Left forelimb (tissue), 1 donor: Measurements from ENCODE around the gene COL5A1.

Source experiments
- DNase-seq: peaks from one replicate; pipeline ENCODE4 v3.0.0-alpha.2; 2018; ENCODE audit warnings: low spot score

COL5A1 gene

DNA sequence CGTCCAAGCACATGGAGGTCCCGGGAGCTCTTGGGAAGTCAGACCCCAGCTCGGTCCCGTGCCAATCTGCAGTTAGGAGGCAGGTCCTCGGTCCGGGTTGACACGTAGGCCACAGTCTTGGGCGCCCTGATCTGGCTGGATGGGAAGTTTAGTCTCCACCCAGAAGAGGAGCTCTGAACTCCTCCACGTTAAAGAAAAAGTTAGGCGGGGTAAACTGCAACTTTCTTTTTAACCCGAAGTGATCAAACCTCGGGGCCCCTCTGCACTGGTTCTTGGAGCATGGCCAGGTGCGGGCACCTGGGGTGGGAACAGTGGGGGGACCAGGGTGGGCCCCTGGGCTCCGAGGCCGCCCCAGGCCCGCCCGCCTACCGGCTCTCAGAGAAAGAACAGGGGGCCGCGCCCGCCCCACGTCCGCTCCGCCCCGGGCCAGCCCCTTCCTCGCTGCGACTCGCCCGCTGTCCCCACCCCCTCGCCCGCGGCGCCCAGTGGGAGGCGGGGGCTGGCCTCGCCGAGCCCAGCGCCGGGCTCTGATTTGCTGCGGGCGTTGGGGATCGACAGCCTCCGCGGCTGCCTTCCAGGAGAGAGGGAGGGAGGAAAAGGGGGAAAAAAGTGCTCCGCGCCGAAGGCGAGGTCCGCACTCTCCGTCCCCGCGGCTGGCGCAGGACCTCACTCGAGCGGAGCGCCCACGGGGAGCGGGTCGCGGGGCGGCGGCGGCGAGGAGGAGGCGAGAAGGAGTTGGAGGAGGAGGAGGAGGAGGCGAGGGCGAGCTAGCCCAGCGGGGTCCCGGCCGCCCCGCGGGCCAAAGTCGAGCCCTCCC lies at the start of gene COL5A1:
Gene COL5A1, plus strand, starts transcription at position 631 of the 817 bp plus-strand sequence. CDS start 385 bp downstream, outside the sequence.
- peak; percentile 96 for DNase-seq

DNA sequence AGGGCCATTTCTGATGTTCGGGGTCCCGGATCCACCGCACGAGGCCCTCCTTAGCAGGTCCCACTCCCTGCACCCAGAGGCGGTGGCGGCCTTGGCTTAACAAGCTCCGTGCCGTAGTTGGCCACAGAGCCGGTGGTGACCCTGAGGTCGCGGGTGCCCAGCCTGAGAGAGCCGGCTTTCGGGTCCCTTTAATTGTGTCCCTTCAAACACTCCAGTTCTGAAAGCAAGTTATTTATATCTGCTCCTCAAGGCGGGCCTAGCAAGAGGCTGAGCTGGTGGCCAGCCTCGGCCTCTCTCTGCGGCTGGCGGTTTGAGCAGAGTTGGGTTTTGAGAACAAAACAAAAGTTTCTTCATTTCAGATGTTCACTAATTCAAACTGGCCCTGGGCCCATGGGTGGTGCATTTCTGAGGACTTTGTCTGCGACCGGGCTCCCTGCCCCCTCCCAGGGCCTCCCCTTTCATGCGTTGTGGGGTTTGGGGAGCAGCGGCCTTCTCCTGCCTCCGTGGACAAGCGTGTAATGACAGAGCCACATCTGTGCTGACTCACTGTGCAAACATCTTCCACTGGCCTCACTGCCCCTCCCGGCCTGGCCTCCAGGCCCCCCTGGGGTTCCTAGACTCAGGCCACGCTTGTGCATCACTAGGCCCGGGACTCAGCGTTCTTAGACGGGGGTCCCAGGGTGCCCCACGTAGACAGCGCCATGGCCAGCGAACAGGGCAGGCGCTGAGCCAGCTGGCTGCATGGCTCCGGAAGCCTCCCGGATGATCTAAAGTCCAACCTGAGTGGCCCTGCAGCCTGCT lies 49.4 kb upstream of the COL5A1 start:
- peak; percentile 76 for DNase-seq

DNA sequence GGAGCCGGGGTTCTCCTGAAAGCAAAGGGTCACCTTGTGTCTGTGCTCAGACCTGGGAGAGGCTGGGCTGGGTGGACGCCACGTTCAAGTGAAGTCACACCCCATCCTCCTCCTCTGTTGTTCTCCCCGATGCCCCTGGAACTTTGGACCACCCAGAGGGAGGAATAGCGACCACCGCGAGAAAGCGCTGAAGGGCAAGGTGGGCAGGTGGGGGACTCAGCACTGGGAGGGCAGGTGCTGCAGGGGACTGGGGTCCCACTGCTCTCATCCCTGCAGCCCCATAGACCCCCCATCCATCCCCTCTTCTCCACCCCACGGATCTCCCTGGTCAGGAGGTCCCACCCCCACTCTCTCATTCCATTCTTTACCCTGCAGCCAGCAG lies 48.8 kb upstream of the COL5A1 start:
- DNase-seq = no peak

DNA sequence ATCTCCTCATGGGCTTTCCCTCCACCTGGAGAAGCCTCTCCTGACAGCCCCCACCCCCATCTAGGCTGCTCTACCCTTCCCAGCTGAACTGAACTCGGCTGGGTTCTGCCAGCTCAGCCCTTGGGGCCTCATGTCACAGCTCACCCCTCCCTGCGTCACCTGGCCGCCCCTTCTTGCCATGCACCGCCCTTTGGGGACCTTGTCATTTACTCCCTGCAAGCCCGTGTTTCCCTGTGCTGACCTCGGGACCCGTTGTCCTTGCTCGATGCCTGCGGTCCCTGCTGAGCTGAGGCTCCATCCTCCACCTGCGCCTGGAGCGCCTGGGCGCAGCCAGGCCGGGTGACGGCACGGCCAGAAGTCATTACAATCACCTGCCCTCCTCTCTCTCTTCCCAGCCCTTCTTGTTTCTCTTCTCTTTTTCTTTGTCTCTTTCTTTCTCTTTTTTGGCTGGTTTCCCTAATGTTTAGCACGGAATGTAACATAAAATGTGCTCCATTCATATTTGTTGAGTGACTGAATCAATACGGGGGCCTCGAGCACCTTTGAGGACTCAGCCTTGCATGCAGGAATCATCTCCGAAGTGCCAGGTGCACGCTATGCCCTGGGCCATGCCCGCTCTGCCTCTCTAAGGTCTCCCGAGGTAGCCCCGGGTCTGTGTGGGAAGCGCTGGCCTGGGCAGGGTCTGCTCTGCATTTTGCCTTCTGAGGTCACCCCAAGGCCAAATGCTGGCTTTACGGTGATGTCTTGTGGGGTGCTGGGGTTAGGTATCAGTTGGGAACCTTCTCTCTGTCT lies 48.1 kb upstream of the COL5A1 start:
- DNase-seq = peak; percentile 60

DNA sequence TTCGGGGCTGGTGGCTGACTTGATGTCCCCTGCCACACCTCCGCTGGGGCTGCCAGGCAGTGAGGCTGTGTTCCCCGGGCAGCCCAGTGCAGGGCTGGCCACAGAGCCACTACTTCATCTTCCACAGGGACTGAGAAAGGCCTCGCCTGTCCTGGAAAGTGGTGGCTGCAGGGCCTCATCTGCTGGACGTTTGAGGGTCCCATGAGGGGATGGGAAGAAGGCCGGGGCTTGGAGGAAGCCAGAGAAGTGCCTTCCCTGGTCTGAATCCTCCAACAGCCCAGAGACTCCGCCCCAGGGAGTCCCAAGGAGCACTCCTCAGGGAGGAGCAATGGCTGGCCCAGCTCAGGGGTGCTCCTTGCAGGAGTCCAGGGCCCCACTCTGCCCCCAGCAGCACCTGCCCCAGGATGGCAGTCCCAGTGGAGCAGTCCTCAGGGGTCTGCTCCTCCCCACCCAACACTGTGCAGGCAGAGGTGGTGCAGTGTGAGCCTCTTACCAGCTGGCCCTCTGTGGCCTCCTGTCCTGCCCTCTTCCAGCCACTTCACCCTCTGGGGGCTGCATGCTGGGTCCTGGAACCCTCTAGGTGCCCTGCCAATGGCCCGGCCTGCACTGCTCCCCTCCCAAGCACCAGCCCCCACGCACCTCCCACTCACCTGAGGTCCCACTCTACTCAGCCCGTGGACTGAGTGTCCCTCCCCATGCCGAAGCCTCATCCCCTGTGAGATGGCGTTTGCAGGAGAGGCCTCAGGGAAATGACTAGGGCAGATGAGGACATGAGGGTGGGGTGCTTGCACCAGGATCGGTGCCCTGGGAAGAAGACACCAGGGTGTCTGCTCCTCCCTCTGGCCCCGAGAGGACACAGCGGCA lies 47.3 kb upstream of the COL5A1 start:
- DNase-seq = peak; percentile 62

DNA sequence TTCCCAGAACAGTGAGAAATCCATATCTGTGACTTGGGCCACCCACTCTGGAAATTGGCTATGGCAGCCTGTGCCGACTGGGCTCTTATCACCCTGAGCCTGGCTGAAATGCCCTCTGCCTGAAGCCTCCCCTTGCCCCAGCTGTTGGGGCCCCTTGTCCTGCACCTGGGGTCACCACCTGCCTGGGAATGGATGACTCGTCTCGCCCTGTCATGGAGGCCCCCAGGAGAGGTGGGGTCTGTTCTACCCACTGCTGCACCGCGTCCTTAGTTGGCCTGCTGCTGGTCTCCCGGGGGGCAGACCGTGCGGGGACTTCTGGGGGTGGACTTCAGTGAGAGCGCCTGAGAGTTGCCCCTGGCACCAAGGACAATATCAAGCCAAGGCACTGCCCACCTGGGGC lies 46.6 kb upstream of the COL5A1 start:
- DNase-seq = peak; percentile 54

DNA sequence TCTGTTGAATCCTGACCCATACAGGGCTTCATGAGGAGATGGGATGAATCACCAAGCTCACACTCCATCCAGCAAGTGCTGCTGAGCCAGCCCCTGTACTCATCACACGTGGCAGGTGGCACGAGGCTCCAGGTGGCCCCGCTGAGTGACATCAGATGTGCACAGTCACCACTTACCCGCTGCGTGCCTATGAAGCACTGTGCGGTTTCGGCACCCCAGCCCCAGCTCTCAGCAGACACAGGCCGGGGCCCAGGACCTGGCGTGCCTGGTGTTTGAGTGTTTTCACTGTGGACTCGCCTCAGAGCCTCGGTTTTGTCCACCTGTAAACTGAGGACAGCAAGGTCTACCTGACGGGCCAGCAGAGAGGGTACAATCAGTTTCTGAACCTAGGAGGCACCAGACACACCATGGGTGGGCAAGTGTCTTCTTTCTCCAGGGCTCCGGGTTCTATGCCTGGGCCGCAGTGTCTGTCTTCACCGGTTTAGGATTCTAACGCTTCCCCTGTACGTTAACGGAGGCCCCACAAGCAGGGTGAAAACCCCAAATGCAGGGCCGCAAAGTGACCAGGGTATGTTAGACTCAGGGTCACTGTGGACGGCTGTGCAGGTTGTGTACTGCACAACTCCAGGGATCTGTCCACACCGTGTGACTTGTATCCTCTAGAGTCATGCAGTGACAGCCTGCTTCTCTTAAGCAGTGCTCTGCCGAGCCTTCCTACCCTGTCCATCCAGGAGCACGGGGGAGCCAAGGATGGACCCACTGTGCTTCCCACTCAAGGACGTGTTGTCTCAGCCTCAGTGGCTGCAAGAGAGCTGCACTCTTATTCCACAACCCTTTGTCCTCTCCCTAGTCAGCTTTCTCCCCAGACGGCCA lies 44.3 kb upstream of the COL5A1 start:
- peak; percentile 59 for DNase-seq

DNA sequence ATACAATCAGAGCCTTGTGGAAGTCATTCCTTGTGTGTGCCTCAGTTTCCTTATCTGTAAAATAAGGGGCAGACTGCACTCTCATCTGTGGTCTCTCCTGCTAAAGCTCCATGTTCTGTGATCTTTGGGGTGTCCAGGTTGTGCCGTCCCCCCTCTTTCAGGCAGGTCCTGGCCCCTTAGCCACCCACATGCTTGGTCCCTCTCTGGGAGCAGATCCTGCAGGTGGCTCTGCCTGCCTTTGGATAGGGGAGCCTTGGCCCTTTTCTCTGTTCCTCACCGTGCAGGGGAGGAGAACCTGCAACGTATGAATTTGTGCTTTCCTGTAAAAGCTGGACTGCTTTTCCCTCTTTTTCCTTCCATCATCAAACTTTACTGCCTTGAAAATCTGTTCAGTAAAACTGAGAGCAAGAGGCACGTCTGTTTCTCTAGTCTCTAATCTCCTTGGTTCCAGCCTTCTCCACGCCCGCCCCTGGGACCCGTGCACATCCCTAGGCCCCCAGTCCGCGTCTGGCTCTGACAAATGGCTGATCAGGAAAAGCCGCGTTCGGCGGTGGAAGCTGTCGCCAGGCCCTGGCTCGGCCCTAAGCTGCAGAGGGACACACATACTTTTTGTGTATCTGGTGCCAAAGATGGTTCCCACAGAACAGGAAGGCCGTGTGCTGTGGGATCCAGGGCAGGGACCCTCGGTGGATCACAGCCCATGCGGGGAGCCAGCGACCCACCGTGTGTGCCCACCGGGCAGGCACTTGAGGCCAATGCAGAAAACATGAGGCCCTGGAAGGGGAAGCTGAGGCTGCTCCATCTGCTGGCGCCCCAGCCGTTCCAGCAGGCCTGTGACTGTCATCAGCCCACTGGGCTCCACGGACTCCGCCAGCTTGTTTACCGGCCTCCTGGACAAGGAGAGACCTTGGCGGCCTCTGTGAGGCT lies 43.4 kb upstream of the COL5A1 start:
- peak; percentile 81 for DNase-seq

DNA sequence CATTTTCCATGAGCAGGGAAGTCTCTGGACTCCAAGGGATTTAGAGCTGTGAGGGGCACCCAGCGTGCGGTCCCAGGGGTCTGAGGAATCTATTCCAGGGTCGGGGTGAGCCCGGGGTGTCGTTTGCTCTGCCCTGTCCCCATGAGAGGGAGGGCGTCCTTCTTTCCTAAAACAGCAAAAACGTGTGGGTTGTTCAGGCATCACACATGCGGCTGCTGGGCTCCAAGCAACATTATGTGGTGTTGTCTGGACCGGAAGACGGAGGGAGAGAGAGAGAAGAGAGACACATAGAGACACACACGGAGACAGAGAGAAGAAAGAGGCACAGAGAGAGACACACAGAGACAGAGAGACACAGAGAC lies 42.7 kb upstream of the COL5A1 start:
- no peak for DNase-seq

DNA sequence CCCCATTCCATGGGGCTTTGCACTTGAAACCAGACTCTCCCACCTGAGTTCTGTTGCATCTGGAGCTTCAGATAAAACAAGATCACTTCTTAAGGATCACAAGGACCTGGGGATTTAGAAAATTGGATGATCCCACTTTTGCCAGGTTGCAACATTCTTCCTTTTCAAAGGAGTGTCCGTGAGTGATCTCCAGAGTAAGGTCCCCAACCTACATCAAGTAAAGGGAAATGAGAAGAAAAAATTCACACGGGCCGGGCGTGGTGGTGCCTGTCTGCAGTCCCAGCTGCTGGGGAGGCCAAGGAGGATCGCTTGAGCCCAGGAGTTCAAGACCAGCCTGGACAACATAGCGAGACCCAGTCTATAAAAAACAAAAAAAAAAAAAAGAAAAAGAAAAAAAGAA lies 41.2 kb upstream of the COL5A1 start:
- DNase-seq = peak; percentile 33

DNA sequence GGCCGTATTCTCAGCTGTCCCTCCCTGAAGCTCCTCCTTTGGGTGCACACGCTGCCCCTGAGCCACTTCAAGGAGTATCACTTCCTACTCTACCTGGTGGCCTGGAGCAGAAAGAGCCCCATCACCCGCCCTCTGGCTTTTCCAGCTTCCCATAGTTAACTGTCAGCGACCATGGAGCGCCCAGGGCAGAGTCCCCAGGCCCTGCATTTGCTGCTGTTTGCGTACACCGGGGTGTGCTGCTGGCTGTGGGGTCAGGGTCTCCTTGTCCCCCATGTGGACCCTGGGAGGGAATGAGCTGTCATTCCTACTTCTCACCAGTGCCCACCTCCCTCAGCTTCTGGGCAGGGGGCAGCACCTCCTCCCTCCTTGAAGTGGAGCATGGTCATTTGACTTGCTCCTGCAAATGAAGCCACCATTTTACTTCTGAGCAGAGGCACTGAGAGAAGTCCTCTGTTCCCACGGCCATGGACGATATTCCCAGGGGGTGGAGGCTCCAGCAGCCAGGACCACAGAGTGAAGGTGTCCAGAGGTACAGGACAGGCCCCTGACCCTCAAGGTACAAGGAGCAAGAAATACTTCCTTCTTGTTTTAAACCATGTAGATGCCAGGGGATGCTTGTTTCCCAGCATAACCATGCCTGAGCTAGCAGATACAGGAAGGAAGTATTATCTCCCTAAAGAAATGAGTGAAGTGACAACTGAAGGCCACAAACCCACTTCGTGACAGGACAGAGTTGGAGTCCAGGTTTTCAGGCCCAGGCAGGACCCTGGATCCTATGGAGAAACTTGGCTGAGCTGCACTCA lies 40.6 kb upstream of the COL5A1 start:
- peak; percentile 28 for DNase-seq

DNA sequence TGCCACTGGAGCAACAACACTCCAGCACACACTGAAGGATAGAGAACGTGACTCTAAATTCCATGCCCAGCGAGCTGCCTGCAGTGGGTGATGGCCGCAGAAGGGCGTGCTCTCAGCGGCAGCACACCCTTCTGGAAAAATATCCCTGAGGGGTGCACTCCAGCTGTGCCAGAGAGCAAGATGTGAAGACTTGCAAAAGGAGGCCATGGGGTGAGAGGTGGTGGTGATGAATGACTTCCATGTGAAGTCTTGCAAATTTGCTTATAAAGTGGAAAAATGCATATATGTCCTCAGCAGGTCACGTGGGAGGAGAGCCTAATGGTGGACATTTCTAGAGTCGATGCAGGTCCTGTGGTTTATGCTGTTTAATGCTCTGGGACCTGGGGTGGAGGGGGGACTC lies 39.8 kb upstream of the COL5A1 start:
- peak; percentile 57 for DNase-seq

DNA sequence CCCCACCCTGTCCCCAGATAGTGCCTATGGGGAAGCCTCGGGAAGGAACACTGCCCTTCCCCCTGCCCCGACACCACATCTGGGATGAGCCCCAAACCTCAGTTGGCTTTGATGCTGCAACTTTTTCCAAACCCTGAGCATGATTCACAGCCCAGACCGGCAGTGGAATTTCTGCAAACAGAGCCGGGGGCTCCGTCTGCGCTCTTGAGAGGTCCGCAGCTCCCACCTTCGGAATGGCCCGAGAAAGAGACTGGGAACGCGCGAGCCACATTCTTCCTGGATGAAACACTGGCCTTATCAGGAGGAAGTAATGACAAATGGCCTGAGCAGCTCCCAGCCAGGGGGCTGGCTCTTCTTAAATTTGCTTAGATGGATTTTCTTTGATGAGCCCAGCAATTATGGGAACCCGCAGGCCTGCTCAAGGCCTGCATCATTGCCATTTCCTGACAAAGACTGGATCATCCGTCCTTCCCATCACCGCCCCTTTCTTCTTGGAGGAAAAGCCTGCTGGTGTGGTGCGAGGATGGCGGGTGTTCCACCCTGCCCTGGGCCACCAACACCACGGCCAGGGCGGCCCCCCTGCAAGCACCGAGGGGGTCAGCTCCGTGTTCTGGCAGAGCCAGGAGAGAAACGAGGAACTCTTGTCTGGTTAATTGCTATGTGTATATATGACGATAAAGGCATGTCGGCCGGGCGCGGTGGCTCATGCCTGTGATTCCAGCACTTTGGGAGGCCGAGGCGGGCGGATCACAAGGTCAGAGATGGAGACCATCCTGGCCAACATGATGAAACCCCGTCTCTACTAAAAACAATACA lies 38.8 kb upstream of the COL5A1 start:
- peak; percentile 83 for DNase-seq

DNA sequence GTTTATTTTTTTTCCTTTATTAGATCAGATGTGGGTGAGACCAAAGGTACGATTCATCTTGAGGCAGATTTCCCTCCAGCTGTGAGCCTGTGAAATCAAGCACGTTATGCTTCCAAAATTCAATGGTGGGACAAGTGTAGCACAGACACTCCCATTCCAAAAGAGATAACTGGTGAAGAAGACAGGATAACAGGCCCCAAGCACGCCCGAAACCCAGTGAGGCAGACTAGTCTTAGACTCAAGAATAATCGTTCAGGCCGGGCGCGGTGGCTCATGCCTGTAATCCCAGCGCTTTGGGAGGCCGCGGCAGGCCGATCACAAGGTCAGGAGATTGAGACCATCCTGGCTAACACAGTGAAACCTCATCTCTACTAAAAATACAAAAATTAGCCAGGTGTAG lies 36.8 kb upstream of the COL5A1 start:
- DNase-seq = peak; percentile 9

DNA sequence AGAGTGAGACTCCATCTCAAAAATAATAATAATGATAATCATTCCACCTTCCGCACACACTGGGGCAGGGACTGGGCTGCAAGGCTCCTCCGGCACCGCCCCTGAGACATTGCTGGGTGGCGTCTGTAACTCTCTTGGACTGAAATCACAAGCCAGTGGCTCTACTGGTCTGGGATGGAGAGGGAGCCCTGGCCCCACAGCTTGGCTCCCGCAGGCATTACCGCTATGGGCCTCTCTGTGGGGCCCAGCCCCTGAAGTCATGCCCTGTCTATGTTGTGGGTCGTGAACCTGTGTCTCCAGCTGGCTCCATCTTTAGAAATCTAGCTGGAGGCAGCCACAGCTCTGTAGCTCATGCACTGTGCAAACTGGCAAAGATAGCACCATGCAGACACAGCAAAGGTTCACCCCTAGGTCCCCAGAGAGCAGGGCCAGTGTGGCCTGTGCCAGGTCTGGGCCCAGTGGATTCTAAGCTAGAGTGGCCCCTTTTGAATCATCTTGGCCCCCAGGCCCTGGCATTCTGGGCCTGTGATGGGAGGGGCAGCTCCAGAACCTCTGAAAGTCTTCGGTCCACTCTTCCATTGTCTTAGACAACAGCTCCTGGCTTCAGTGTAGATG lies 36.1 kb upstream of the COL5A1 start:
- DNase-seq = peak; percentile 60

DNA sequence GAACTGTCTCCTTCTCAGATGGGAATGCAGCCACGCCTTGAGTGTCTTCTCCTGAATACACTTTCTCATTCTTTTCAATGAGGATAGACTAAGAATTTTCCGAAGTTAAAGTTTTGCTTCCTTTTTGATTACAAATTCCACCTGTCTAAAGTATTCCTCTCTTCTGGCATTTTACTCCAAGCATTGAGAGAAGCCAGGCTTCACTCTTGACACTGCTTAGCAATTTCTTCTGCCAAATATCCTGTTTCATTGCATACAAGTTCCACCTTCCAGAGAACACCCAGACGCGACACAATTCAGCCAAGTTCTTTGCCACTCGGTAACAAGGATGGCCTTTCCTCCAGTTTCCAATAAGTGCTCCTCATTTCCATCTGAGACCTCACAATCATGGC lies 35.6 kb upstream of the COL5A1 start:
- DNase-seq = no peak
